IMR-90 (cell line): ENCODE measurements around the gene DDX19B. TPM values are rescaled to one million over a fixed set of nuclear protein-coding genes. Genes with fewer than 3 reads are reported as not detected.

Experiments used
- ATAC-seq: fragments of 200-7000 bp; cut with Tn5 transposase; 2 replicates; pipeline ENCODE4 v1.9.1; 2020; ENCODE audit warnings: low read depth, mild to moderate bottlenecking, moderate library complexity
- BruUV-seq: library from RNA; stranded (reverse); fragments of 400-500 nt; replicated peaks from 2 replicates; lab custom pipeline; 2021; lab: Mats Ljungman, UMichigan
- CTCF ChIA-PET: fragments of 300-600 bp; formaldehyde crosslinking; extraction: SDS; loops from one replicate; lab custom pipeline; 2021; ENCODE audit warnings: antibody characterized with exemption; lab: Yijun Ruan, JAX
- POLR2A ChIA-PET: fragments of 300-600 bp; sonication (Branson Sonifier 250); formaldehyde crosslinking; loops from one replicate; lab custom pipeline; 2022; ENCODE audit warnings: antibody characterized with exemption; ENCODE audit not compliant: unreplicated experiment; lab: Charles Lee
- DNase-seq: peaks from one replicate; pipeline ENCODE4 v3.0.0; 2013
- H2AFZ ChIP-seq: replicated peaks from 2 replicates; pipeline ENCODE3; 2013; ENCODE audit warnings: low read length, mild to moderate bottlenecking; ENCODE audit not compliant: poor library complexity
- H2AK5ac ChIP-seq: 2 replicates; pipeline ENCODE4 v1.6.1; 2013; ENCODE audit warnings: low read depth, low read length, inconsistent platforms
- H2AK9ac ChIP-seq: replicated peaks from 2 replicates; pipeline ENCODE3; 2013; ENCODE audit warnings: mild to moderate bottlenecking, low read depth, low read length, moderate library complexity; ENCODE audit not compliant: poor library complexity
- H2BK120ac ChIP-seq: 2 replicates; pipeline ENCODE4 v1.6.1; 2013; ENCODE audit warnings: low read depth, low read length, inconsistent platforms
- H2BK15ac ChIP-seq: 3 replicates; pipeline ENCODE4 v1.6.1; 2013; ENCODE audit warnings: low read depth, low read length, inconsistent platforms
- H2BK20ac ChIP-seq: 2 replicates; pipeline ENCODE4 v1.6.1; 2013; ENCODE audit warnings: low read depth, mild to moderate bottlenecking, inconsistent platforms, low read length, moderate library complexity
- H2BK5ac ChIP-seq: 2 replicates; pipeline ENCODE4 v1.6.1; 2013; ENCODE audit warnings: mild to moderate bottlenecking, low read depth, low read length, inconsistent platforms; ENCODE audit not compliant: poor library complexity, severe bottlenecking
- H3K14ac ChIP-seq: replicated peaks from 2 replicates; pipeline ENCODE4 v1.6.1; 2013; ENCODE audit warnings: low read depth, low read length, inconsistent platforms
- H3K18ac ChIP-seq: 2 replicates; pipeline ENCODE4 v1.6.1; 2013; ENCODE audit warnings: low read depth, low read length, control low read depth
- H3K23ac ChIP-seq: 2 replicates; pipeline ENCODE4 v1.6.1; 2013; ENCODE audit warnings: low read depth, low read length, inconsistent platforms
- H3K27ac ChIP-seq: 2 replicates; pipeline ENCODE4 v1.5.1; 2013; ENCODE audit warnings: mild to moderate bottlenecking, control low read depth, low read length; ENCODE audit not compliant: insufficient read depth
- H3K27me3 ChIP-seq: 2 replicates; pipeline ENCODE4 v1.6.1; 2013; ENCODE audit warnings: low read length; ENCODE audit not compliant: control insufficient read depth, insufficient read depth
- H3K36me3 ChIP-seq: 2 replicates; pipeline ENCODE4 v1.6.1; 2013; ENCODE audit warnings: low read length, mixed read lengths; ENCODE audit not compliant: control insufficient read depth, insufficient read depth
- H3K4ac ChIP-seq: 2 replicates; pipeline ENCODE4 v1.6.1; 2013; ENCODE audit warnings: low read depth, low read length, inconsistent platforms
- H3K4me1 ChIP-seq: 2 replicates; pipeline ENCODE4 v1.6.1; 2013; ENCODE audit warnings: low read length, mixed read lengths; ENCODE audit not compliant: control insufficient read depth, insufficient read depth
- H3K4me2 ChIP-seq: 2 replicates; pipeline ENCODE4 v1.6.1; 2013; ENCODE audit warnings: low read depth, mild to moderate bottlenecking, control low read depth, low read length, moderate library complexity
- H3K4me3 ChIP-seq: 2 replicates; pipeline ENCODE4 v1.5.1; 2013; ENCODE audit warnings: low read depth, mild to moderate bottlenecking, control low read depth, low read length, moderate library complexity; ENCODE audit not compliant: insufficient read depth
- H3K56ac ChIP-seq: 2 replicates; pipeline ENCODE4 v1.6.1; 2013; ENCODE audit warnings: low read length, inconsistent platforms; ENCODE audit not compliant: insufficient read depth; ENCODE audit errors: extremely low read depth
- H3K79me1 ChIP-seq, 2 experiments: 2 replicates each; pipeline ENCODE4 v1.6.1; 2013; ENCODE audit warnings: low read length in 2 of 2, inconsistent platforms in 1 of 2, low read depth in 1 of 2
- H3K9ac ChIP-seq: 2 replicates; pipeline ENCODE4 v1.6.1; 2013; ENCODE audit warnings: low read depth, low read length, control low read depth
- H3K9me1 ChIP-seq: 2 replicates; pipeline ENCODE4 v1.6.1; 2013; ENCODE audit warnings: low read length, inconsistent platforms; ENCODE audit not compliant: insufficient read depth
- H3K9me3 ChIP-seq: 2 replicates; pipeline ENCODE4 v1.6.1; 2013; ENCODE audit warnings: low read length; ENCODE audit not compliant: control insufficient read depth, insufficient read depth
- H4K20me1 ChIP-seq: 2 replicates; pipeline ENCODE4 v1.6.1; 2013; ENCODE audit warnings: low read length, inconsistent platforms; ENCODE audit not compliant: insufficient read depth
- H4K5ac ChIP-seq: 2 replicates; pipeline ENCODE4 v1.6.1; 2013; ENCODE audit warnings: mild to moderate bottlenecking, low read depth, low read length, control low read depth
- H4K8ac ChIP-seq, 2 experiments: 2 replicates each; pipeline ENCODE4 v1.6.1; 2013; ENCODE audit warnings: low read depth in 2 of 2, low read length in 2 of 2, control low read depth in 1 of 2, inconsistent platforms in 1 of 2
- H4K91ac ChIP-seq: 2 replicates; pipeline ENCODE4 v1.6.1; 2013; ENCODE audit warnings: low read depth, low read length, inconsistent platforms; ENCODE audit not compliant: insufficient read depth
- BHLHE40 ChIP-seq: fragments of 150-350 bp; IDR thresholded peaks from 2 replicates; pipeline ENCODE4 v1.6.1; 2016; ENCODE audit warnings: mild to moderate bottlenecking, low read depth, low read length
- CEBPB ChIP-seq: IDR thresholded peaks from 2 replicates; pipeline ENCODE4 v1.6.1; 2012; ENCODE audit warnings: low read depth, low read length, improper control_type of control experiment
- CHD1 ChIP-seq: IDR thresholded peaks from 2 replicates; pipeline ENCODE4 v1.6.1; 2012; ENCODE audit warnings: low read depth, low read length, improper control_type of control experiment
- CTCF ChIP-seq: conservative IDR thresholded peaks from 2 replicates; pipeline ENCODE4 v1.5.1; 2012; ENCODE audit warnings: mild to moderate bottlenecking, low read depth, low read length, improper control_type of control experiment
- FOS ChIP-seq: fragments of 150-350 bp; IDR thresholded peaks from 2 replicates; pipeline ENCODE4 v1.6.1; 2016; ENCODE audit warnings: low read depth, low read length
- MAFK ChIP-seq: IDR thresholded peaks from 2 replicates; pipeline ENCODE4 v1.6.1; 2012; ENCODE audit warnings: low read depth, low read length, improper control_type of control experiment
- MXI1 ChIP-seq: IDR thresholded peaks from 2 replicates; pipeline ENCODE4 v1.6.1; 2012; ENCODE audit warnings: low read depth, mild to moderate bottlenecking, low read length, moderate library complexity, borderline replicate concordance
- NFE2L2 ChIP-seq: fragments of 150-350 bp; IDR thresholded peaks from 2 replicates; pipeline ENCODE4 v1.6.1; 2016; ENCODE audit warnings: low read depth, mild to moderate bottlenecking, low read length
- POLR2A ChIP-seq: IDR thresholded peaks from 2 replicates; pipeline ENCODE4 v1.6.1; 2012; ENCODE audit warnings: mild to moderate bottlenecking, low read depth, low read length
- RAD21 ChIP-seq: IDR thresholded peaks from 2 replicates; pipeline ENCODE4 v1.6.1; 2012; ENCODE audit warnings: low read length, improper control_type of control experiment
- SMC3 ChIP-seq: fragments of 150-350 bp; IDR thresholded peaks from 2 replicates; pipeline ENCODE4 v1.6.1; 2016; ENCODE audit warnings: low read depth, mild to moderate bottlenecking, antibody characterized with exemption, low read length, moderate library complexity
- USF2 ChIP-seq: fragments of 150-350 bp; IDR thresholded peaks from 2 replicates; pipeline ENCODE4 v1.6.1; 2017; ENCODE audit warnings: mild to moderate bottlenecking, antibody characterized with exemption, low read length, low read depth
- WGBS, 2 experiments: methylation state at CpG; one replicate each; pipeline versions ENCODE4 v1.1.5 to v1.1.7; 2013; ENCODE audit warnings: missing lambda C conversion rate in 2 of 2; ENCODE audit not compliant: insufficient read length in 1 of 2; ENCODE audit errors: extremely low coverage in 2 of 2; 5-methylcytosine and 5-hydroxymethylcytosine counted together
- dilution Hi-C: fragments of 300-500 bp; cut with HindIII; formaldehyde crosslinking; loops from one replicate; pipeline ENCODE4 v1.14.3; 2018; ENCODE audit warnings: low sequenced_read_pairs; ENCODE audit not compliant: unreplicated experiment
- in situ Hi-C: fragments of 300-500 bp; cut with MboI; formaldehyde crosslinking; loops from 3 replicates; pipeline ENCODE4 v1.14.3; 2019; ENCODE audit warnings: low sequenced_read_pairs, inconsistent platforms, mixed read lengths
- intact Hi-C: fragments of 100-400 bp; cut with micrococcal nuclease; formaldehyde crosslinking; loops from 2 replicates; pipeline ENCODE4 v1.10.0; 2022
- polyA plus RNA-seq, 3 experiments: library from polyadenylated mRNA; depleted of rRNA; stranded (reverse); fragments of >200 nt; gene quantifications; 2 replicates each; pipeline ENCODE4 v1.2.3, GENCODE V29; 2012; ENCODE audit warnings: low replicate concordance in 1 of 3
- total RNA-seq: library from RNA; depleted of rRNA; stranded (reverse); fragments of >200 nt; gene quantifications from 2 replicates; pipeline ENCODE4 v1.2.3, GENCODE V29; 2012

The DDX19B gene
- total and polyA plus RNA-seq, 2 of the 4 experiments (the other 2 are of a cell fraction) = 33.3 to 41.0 TPM

GRCh38 chr16:70374213-70374612, 75.2 kb downstream of the DDX19B start:
- Histone ChIP-seq H3K36me3 (peaks cover 42% of the 10 kb centered on the region), H3K23ac (no peak overlapping the region), H3K4ac (no peak overlapping the region), H3K9me1 (no peaks in the 10 kb centered on the region), H3K56ac (no peak overlapping the region), H4K8ac (no peak overlapping the region), H3K4me1 (no peaks in the 10 kb centered on the region), H2BK20ac (no peak overlapping the region), H3K9me3 (no peaks in the 10 kb centered on the region), H3K4me3 (no peak overlapping the region), H4K5ac (no peak overlapping the region), H2BK120ac (no peak overlapping the region), H2AK5ac (no peak overlapping the region), H3K27ac (no peak overlapping the region), H2BK15ac (no peak overlapping the region), H3K79me1 (peaks cover 9 to 21% of the 10 kb centered on the region in 2 experiments; a peak in 3 of 4 replicates), H3K4me2 (no peak overlapping the region), H3K18ac (no peak overlapping the region), H4K20me1 (no peaks in the 10 kb centered on the region), H3K9ac (no peak overlapping the region), H2BK5ac (no peak overlapping the region), H4K91ac (no peak overlapping the region), H2AFZ (no peak overlapping the region), H3K27me3 (no peaks in the 10 kb centered on the region), H3K14ac (no peak overlapping the region), H2AK9ac (no peak overlapping the region)
- 100% methylated on average over 1 of the region's 8 CpGs; no CpG with 5 or more reads in 1 of the 2 experiments for WGBS, 2 experiments
- intact Hi-C loops = no loop called here
- ChIA-PET POLR2A (interaction anchor here (0.6 kb wide), 1 partner anchor 80 kb away, joined by 4 read pairs; the partner anchor contains the start of gene FCSK), CTCF (no interaction called here)
- in situ Hi-C loops = loop anchor here (5.0 kb wide), 1 partner anchor 273 kb away; the partner anchor contains the start of gene IL34
- no peak for TF ChIP-seq MXI1
- no peak for TF ChIP-seq NFE2L2
- no peak for TF ChIP-seq SMC3
- no peak for TF ChIP-seq BHLHE40
- no peak for TF ChIP-seq USF2
- no peak for TF ChIP-seq CTCF
- TF ChIP-seq CHD1 = no peak
- no peak for TF ChIP-seq CEBPB
- TF ChIP-seq POLR2A = no peak
- no peak for TF ChIP-seq FOS
- no peak for TF ChIP-seq MAFK
- no peak for TF ChIP-seq RAD21
- no peak for DNase-seq
- ATAC-seq = no peak
- BruUV-seq = no TSS peak
- dilution Hi-C loops = no loop called here
